GM03348 (cell line): ENCODE data around the gene TRIM29.

Source experiments
- DNase-seq: peaks from one replicate; pipeline ENCODE4 v3.0.0; 2012; ENCODE audit warnings: low spot score

Gene TRIM29

DNA sequence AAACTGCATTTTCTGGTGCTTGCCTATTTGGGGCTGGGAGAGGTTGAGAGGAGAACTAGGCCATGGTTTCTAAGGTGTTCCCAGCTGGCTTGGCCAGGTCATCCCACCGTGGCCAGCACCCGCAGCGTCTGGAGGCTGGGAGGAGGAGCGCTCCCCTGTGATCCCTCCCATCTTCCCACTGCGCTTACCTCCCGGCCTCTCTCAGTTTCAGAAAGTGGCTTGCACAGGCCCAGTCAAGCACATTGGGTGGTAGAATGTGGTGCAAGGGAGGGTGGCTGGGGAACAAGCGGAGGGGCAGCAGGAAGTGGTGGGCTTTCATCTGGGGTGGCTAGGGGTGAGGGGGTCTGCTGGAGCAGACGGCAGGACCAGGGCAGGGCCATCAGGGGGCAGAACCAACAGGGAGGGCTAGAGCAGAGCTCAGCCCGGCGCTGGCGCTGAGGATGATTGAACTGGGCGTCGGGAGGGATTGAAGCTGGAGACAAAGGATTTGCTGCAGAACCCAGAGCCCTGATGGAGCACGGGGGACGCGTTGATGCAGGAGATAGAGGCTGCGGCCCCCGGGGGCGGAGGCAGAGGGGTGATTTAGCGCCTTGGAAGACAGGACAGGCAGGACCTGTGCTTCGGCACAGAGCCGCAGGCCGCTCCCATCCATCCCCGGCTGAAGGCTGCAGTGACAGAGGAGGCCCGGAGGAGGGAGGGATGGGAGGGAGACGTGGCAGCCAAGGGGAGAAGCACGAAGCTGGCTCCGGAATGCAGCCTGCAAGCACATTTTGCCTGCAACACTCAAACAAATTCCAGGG lies 76.0 kb downstream of the TRIM29 start:
- peak; percentile 73 for DNase-seq
